Adipose tissue (tissue), 3 donors: ENCODE data around the gene RPL29. TPM values are rescaled to one million over a fixed set of nuclear protein-coding genes. Genes with fewer than 3 reads are reported as not detected.

Source experiments
- polyA plus RNA-seq, 3 donors: library from polyadenylated mRNA; stranded (reverse); fragments of 200-250 nt; gene quantifications; one replicate each; pipeline ENCODE4 v1.2.3, GENCODE V29; 2013
- donor health status: healthy with polysubstance abuse.
- donor health status: Bipolar disorder and iron deficiency.
- donor health status: healthy.

RPL29 gene
- polyA plus RNA-seq, 3 donors, result 1,845 to 3,201 (median 3,021) TPM

Other genes starting within 250 kb of the RPL29 start
- gene IQCF6, start 216.7 kb downstream of the RPL29 start, polyA plus RNA-seq, result not detected
- gene IQCF2, start 134.3 kb downstream of the RPL29 start, polyA plus RNA-seq, result not detected
- gene IQCF5, start 120.3 kb downstream of the RPL29 start, polyA plus RNA-seq, result not detected
- gene IQCF1, start 92.5 kb downstream of the RPL29 start, polyA plus RNA-seq, result not detected
- 10 to 100 TPM; 16.5 to 35.7 (median 18.0) TPM for gene RRP9, start 54.0 kb downstream of the RPL29 start, polyA plus RNA-seq
- gene PARP3, start 53.5 kb downstream of the RPL29 start, polyA plus RNA-seq, result 10 to 100 TPM in 2 of 3 donors, 1 to 10 TPM in 1; 5.0 to 25.5 (median 19.6) TPM
- under 1 TPM in 2 of 3 donors, not detected in 1; 0.07 to 0.28 TPM for gene GPR62, start 40.5 kb downstream of the RPL29 start, polyA plus RNA-seq
- 10 to 100 TPM; 11.7 to 46.0 (median 18.9) TPM for gene PCBP4, start 28.4 kb downstream of the RPL29 start, polyA plus RNA-seq
- 100 to 1,000 TPM in 2 of 3 donors, 10 to 100 TPM in 1; 50.8 to 128 (median 118) TPM for gene ABHD14B, start 21.8 kb downstream of the RPL29 start, polyA plus RNA-seq
- 10 to 100 TPM; 17.2 to 48.4 (median 46.1) TPM for gene ABHD14A, start 20.8 kb downstream of the RPL29 start, polyA plus RNA-seq
- gene ACY1, start 12.4 kb downstream of the RPL29 start, polyA plus RNA-seq, result 10 to 100 TPM; 22.6 to 73.7 (median 46.8) TPM
- 1 to 10 TPM; 3.2 to 10.0 (median 9.4) TPM for gene DUSP7, start 60.7 kb upstream of the RPL29 start, polyA plus RNA-seq
- 1 to 10 TPM in 1 of 3 donors, under 1 TPM in 2; 0.74 to 2.6 (median 0.90) TPM for gene POC1A, start 158.5 kb upstream of the RPL29 start, polyA plus RNA-seq
- 10 to 100 TPM; 17.1 to 70.8 (median 37.3) TPM for gene ALAS1, start 202.3 kb upstream of the RPL29 start, polyA plus RNA-seq
- gene TLR9, start 229.8 kb upstream of the RPL29 start, polyA plus RNA-seq, result under 1 TPM; 0.08 to 0.22 (median 0.15) TPM
- 10 to 100 TPM; 20.0 to 58.3 (median 51.4) TPM for gene TWF2, start 243.3 kb upstream of the RPL29 start, polyA plus RNA-seq
- gene PPM1M, start 249.9 kb upstream of the RPL29 start, polyA plus RNA-seq, result 10 to 100 TPM in 2 of 3 donors, 1 to 10 TPM in 1; 6.0 to 31.8 (median 18.1) TPM